ENCODE measurements around the gene ASPHD2. TPM values are rescaled to one million over a fixed set of nuclear protein-coding genes. Genes with fewer than 3 reads are reported as not detected.

Gene ASPHD2
- total and polyA plus RNA-seq, 2 of the 13 experiments (the other 11 are each of a cell fraction or from before 2014, with no cell fraction given) = 0.04 TPM

- no peak for TF ChIP-seq KIAA2018 (CRISPR knock-in tag; IDR thresholded peaks at IDR 0.05; ENCODE audit: borderline replicate concordance)
- no peak; the same call in 1 of the 2 replicates for TF ChIP-seq CREBL2 (CRISPR knock-in tag; IDR thresholded peaks at IDR 0.05; ENCODE audit: borderline replicate concordance)
- no peak for TF ChIP-seq ATF5 (CRISPR knock-in tag; IDR thresholded peaks at IDR 0.05; ENCODE audit: low read depth)
- TF ChIP-seq ZXDC (CRISPR knock-in tag; IDR thresholded peaks at IDR 0.05) = no peak; the same call in 1 of the 2 replicates
- peak; percentile 80; the same call in 1 of the 2 replicates for TF ChIP-seq RFXAP (CRISPR knock-in tag; IDR thresholded peaks at IDR 0.05; ENCODE audit: borderline replicate concordance)
- TF ChIP-seq SRF (IDR thresholded peaks at IDR 0.05; ENCODE audit: low read depth, low read length) = peak; percentile 79
- no peak; the same call in 1 of the 2 replicates for TF ChIP-seq JUN (CRISPR knock-in tag; IDR thresholded peaks at IDR 0.05)
- TF ChIP-seq ZNF282 (IDR thresholded peaks at IDR 0.05; ENCODE audit: partially characterized antibody) = no peak
- no peak for TF ChIP-seq SOX6 (IDR thresholded peaks at IDR 0.05)
- peak; percentile 51 for TF ChIP-seq SOX6 (CRISPR knock-in tag; IDR thresholded peaks at IDR 0.05)
- TF ChIP-seq ZNF335 (CRISPR knock-in tag; IDR thresholded peaks at IDR 0.05) = 0 out of 2 replicates have a peak, but pooled peaks have one; percentile 24
- TF ChIP-seq ZNF672 (CRISPR knock-in tag; IDR thresholded peaks at IDR 0.05) = no peak
- TF ChIP-seq CHD2 (IDR thresholded peaks at IDR 0.05; ENCODE audit: low read depth, low read length) = no peak
Measured at GRCh38 chr22:26483439-26484359, 54.6 kb downstream of the ASPHD2 start, which contains the start of the genes HPS4 and SRRD (continued).

Data from HepG2 (cell line).